NT2/D1 (cell line): Measurements from ENCODE around the gene HASPIN.
"Not testable (repeated sequence)": the region's sequence is repeated elsewhere in the genome, so short reads cannot be mapped to it uniquely, and the experiment has no call there.

Source experiments
- DNase-seq: peaks from one replicate; pipeline ENCODE4 v3.0.0-alpha.2; 2011; ENCODE audit warnings: low read depth, low spot score
- H3K27me3 ChIP-seq: 2 replicates; pipeline ENCODE4 v1.6.0; 2011; ENCODE audit warnings: mild to moderate bottlenecking; ENCODE audit not compliant: insufficient read length, insufficient read depth
- H3K36me3 ChIP-seq: 2 replicates; pipeline ENCODE4 v1.6.1; 2011; ENCODE audit warnings: mild to moderate bottlenecking, low read length, mixed read lengths; ENCODE audit not compliant: insufficient read depth, insufficient read length
- H3K4me1 ChIP-seq: 2 replicates; pipeline ENCODE4 v1.5.1; 2011; ENCODE audit not compliant: insufficient read depth, insufficient read length
- H3K4me3 ChIP-seq: 2 replicates; pipeline ENCODE4 v1.5.1; 2011; ENCODE audit warnings: low read depth; ENCODE audit not compliant: insufficient read length
- H3K9ac ChIP-seq: 2 replicates; pipeline ENCODE4 v1.6.0; 2011; ENCODE audit warnings: low read depth; ENCODE audit not compliant: insufficient read length
- H3K9me3 ChIP-seq: 2 replicates; pipeline ENCODE4 v1.5.1; 2011; ENCODE audit warnings: mild to moderate bottlenecking, low read length; ENCODE audit not compliant: insufficient read depth
- SUZ12 ChIP-seq: IDR thresholded peaks from 2 replicates; pipeline ENCODE4 v1.6.1; 2011; ENCODE audit not compliant: insufficient read length, insufficient read depth; ENCODE audit errors: extremely low read depth
- YY1 ChIP-seq: IDR thresholded peaks from 2 replicates; pipeline ENCODE4 v1.6.1; 2011; ENCODE audit not compliant: insufficient read length, insufficient read depth
- ZNF274 ChIP-seq: IDR thresholded peaks from 2 replicates; pipeline ENCODE4 v1.6.1; 2011; ENCODE audit warnings: mild to moderate bottlenecking, low read depth, low read length

The HASPIN gene

DNA sequence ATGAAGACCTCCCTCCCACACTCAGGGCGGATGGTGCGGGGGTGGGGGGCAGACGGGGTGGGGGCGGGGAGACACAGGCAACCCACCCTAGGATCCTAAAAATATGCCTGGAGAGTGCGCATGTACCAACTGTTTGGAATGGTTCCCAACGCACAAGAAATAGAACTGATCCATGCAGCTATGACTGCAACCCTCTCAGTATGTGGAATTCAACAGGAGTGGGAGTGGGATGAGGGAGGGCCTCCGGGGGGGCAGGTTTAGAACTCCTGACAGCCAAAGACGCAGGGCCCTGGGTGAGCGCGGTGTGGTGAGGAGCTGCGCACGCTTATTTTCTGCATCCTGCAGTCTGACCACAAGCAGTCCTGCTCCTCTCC is 26.6 kb upstream of the HASPIN start:
- Histone ChIP-seq H3K4me3 (no peak overlapping the region), H3K27me3 (peaks cover 37% of the 10 kb centered on the region), H3K36me3 (no peaks in the 10 kb centered on the region), H3K4me1 (no peaks in the 10 kb centered on the region), H3K9me3 (peaks cover 2% of the 10 kb centered on the region; the same call in 1 of the 2 replicates), H3K9ac (no peak overlapping the region)
- no peak for DNase-seq
- no peak for TF ChIP-seq ZNF274
- TF ChIP-seq YY1, result no peak
- no peak for TF ChIP-seq SUZ12

DNA sequence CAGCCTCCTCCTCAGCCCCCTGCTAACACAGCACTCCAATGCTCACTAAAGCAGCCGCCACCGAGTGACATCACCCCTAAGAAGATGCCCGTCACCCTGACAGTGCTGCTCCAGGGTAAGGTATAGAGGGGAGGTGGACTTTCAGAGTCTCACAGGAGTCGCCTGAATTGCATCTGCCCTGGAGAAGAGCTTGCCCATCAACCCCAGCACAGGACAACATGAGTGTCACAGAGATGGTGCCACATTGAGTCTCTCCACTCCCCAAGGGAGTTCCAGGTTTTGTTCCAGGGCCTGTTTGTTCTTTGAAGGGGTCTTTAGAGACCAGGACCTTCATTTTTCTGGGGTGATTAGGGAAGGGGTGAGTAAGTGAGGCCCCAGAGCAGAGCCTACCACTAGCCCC is 25.6 kb upstream of the HASPIN start:
- Histone ChIP-seq H3K36me3 (no peaks in the 10 kb centered on the region), H3K9me3 (peaks cover 7% of the 10 kb centered on the region; the same call in 1 of the 2 replicates), H3K4me3 (no peak overlapping the region), H3K27me3 (peaks cover 37% of the 10 kb centered on the region), H3K4me1 (no peaks in the 10 kb centered on the region), H3K9ac (no peak overlapping the region)
- TF ChIP-seq ZNF274, result no peak
- no peak for TF ChIP-seq YY1
- TF ChIP-seq SUZ12, result no peak
- DNase-seq, result no peak

DNA sequence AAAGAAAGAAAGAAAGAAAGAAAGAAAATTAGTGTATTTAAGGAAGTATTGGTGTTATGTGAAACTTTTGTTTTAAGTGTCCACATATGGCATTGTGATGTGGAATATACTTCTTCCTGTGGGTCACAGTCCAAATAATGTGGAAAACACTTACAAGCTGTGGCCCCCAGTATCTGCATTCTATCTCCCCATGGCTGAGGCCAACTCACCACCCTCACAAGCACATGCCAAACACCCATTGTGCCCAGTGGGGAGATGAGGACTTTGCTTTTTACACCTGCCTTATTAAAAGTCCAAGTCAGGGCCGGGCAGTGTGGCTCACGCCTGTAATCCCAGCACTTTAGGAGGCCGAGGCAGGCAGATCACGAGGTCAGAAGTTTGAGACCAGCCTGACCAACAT is 23.8 kb upstream of the HASPIN start:
- Histone ChIP-seq H3K4me1 (no peaks in the 10 kb centered on the region), H3K9me3 (peaks cover 7% of the 10 kb centered on the region; the same call in 1 of the 2 replicates), H3K36me3 (no peaks in the 10 kb centered on the region), H3K9ac (no peak overlapping the region), H3K27me3 (peaks cover 24% of the 10 kb centered on the region), H3K4me3 (no peak overlapping the region)
- TF ChIP-seq YY1, result no peak
- no peak for TF ChIP-seq ZNF274
- TF ChIP-seq SUZ12, result no peak
- no peak for DNase-seq

DNA sequence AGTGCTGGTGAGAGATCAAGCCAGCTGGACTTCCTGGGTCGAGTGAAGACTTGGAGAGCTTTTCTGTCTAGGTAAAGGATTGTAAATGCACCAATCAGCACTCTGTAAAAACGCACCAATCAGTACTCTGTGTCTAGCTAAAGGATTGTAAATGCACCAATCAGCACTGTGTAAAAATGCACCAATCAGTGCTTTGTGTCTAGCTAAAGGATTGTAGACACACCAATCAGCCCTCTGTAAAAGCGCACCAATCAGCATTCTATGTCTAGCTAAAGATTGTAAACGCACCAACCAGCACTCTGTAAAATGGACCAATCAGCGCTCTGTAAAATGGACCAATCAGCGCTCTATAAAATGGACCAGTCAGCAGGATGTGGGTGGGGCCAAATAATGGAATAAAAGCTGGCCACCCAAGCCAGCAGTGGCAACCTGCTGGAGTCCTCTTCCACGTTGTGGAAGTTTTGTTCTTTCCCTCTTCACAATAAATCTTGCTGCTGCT is 21.6 kb upstream of the HASPIN start:
- not testable (repeated sequence) for DNase-seq, H3K4me3 ChIP-seq, H3K27me3 ChIP-seq, H3K9me3 ChIP-seq, H3K9ac ChIP-seq, H3K36me3 ChIP-seq, H3K4me1 ChIP-seq

DNA sequence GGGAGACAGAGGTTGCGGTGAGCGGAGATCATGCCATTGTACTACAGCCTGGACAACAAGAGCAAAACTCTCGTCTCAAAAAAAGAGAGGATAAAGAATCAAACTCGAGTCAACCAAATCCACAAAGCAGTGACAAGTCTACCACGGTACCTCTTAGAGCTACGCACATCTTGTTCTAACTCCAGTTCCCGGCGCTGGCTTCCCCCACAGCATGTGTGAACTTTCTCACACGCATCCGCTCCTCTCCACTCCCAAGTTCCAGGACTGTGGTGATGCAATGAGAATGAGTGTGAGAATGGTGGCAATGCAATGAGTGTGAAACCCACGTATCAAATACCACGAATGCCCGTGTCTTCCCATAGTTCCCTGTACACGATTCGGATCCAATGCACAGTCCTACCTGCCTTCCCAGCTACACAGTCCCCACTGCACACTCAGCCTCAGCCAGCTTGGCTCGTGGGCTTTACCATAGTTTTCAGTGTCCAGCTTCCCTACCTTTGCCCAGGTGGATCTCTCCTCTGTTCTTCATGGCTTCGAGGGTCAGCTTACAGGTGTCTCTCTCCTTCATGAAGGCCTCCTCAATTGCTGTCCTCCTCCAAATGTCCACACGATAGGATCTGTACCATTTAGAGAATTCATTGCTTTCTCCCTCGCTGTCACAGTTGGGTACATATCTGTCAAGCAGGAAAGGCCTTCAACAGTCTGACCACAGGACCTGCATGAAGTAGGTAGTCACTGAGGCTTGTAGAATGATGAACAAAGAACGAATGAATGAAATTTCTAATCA is 18.6 kb upstream of the HASPIN start:
- Histone ChIP-seq H3K27me3 (no peaks in the 10 kb centered on the region), H3K9me3 (peaks cover 7% of the 10 kb centered on the region; the same call in 1 of the 2 replicates), H3K4me3 (no peak overlapping the region), H3K36me3 (no peaks in the 10 kb centered on the region), H3K4me1 (no peaks in the 10 kb centered on the region), H3K9ac (no peak overlapping the region)
- TF ChIP-seq SUZ12 (no peak), YY1 (no peak), ZNF274 (no peak)
- no peak for DNase-seq

DNA sequence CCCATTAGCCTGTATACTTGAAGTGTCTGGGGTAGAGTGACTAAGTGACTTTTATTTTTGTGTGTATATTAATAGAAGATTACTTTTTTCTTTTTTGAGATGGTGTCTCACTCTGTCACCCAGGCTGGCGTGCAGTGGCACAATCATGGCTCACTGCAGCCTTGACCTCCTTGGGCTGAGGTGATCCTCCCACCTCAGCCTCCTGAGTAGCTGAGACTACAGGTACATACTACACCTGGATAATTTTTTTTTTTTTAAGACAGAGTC is 18.1 kb upstream of the HASPIN start:
- not testable (repeated sequence) for H3K4me1 ChIP-seq, DNase-seq, H3K36me3 ChIP-seq

DNA sequence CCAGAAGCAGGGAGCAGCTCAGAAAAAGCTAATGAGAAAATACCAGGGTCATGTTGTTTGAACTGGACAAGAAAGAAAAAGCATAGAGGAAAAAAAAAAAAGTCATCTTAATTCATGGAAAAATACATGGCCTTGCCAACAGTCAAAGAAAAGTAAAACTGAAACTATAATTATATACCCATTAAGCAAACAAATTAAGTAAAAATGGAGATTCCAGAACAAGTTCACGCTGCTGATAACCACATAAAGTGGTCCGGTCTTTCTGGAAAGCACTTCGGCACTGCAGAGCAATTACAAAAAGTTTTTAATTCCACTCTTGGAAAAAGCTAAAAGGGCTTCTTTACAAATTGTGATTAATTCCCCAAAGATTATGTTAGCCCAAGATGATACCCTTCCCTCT is 15.3 kb upstream of the HASPIN start:
- Histone ChIP-seq H3K36me3 (peaks cover 13% of the 10 kb centered on the region), H3K9me3 (no peaks in the 10 kb centered on the region), H3K9ac (no peak overlapping the region), H3K4me3 (no peak overlapping the region), H3K27me3 (no peaks in the 10 kb centered on the region), H3K4me1 (no peaks in the 10 kb centered on the region)
- no peak for DNase-seq
- no peak for TF ChIP-seq SUZ12
- no peak for TF ChIP-seq YY1
- TF ChIP-seq ZNF274, result no peak

More for the DNA sequence above, 18.1 kb upstream of the HASPIN start:
- H3K4me3 ChIP-seq, H3K9me3 ChIP-seq, H3K9ac ChIP-seq, H3K27me3 ChIP-seq: not testable (repeated sequence)

DNA sequence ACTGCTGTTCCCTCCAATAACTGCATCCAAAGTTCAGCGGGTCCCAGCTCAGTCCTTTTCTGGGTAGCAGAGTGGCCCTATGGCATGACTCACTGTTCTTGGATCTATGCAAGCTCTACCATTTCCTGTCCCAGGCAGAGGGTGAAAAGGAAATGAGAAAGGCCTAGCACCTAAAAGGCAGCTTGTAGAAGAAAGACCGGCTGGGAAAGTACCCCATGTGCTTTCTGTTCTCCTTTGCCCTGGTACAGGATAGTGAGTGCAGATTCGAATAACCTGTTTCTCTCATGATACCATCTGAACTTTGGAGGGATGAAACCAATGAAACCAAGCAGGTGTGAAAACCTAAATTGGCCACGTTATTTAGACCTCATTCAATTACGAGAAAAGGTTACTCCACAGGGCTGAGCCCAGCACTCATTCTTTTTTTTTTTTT is 12.7 kb upstream of the HASPIN start:
- Histone ChIP-seq H3K36me3 (peaks cover 29% of the 10 kb centered on the region), H3K4me1 (no peaks in the 10 kb centered on the region), H3K27me3 (no peaks in the 10 kb centered on the region), H3K9ac (no peak overlapping the region), H3K9me3 (no peaks in the 10 kb centered on the region), H3K4me3 (no peak overlapping the region)
- no peak for DNase-seq
- TF ChIP-seq YY1, result no peak
- TF ChIP-seq SUZ12, result no peak
- TF ChIP-seq ZNF274, result no peak
